GM18873 (cell line): ENCODE data around the gene VPS35.
"Not testable (repeated sequence)": the region's sequence is repeated elsewhere in the genome, so short reads cannot be mapped to it uniquely, and the experiment has no call there.

Experiments used
- ATAC-seq: cut with Tn5 transposase; IDR thresholded peaks from one replicate; pipeline ENCODE4 v1.9.1; 2021; ENCODE audit warnings: mild to moderate bottlenecking, moderate library complexity, moderate number of reproducible peaks; ENCODE audit not compliant: unreplicated experiment, low FRiP score

The VPS35 gene

DNA sequence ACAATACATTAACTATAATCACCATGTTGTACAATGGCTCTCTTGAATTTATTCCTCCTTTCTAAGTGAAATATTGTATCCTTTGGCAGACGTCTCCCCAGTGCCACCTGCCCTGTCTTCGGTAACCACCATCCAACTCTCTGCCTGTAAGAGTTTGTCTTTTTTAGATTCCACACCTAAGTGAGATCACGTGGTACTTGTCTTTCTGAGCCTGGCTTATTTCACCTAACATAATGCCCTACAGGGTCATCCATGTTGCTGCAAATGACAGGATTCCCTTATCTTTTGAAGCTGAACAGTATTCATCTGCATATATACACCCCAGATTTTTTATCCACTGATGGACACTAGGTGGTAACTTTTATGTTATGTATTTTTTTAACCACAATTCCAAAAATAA lies 24.7 kb upstream of the VPS35 start:
- ATAC-seq, result no peak

- ATAC-seq, result no peak
These were observed 23.9 kb upstream of the VPS35 start for GRCh38 chr16:46712911-46713310.

- ATAC-seq, result no peak
These were observed 22.4 kb upstream of the VPS35 start for GRCh38 chr16:46711106-46712058.

DNA sequence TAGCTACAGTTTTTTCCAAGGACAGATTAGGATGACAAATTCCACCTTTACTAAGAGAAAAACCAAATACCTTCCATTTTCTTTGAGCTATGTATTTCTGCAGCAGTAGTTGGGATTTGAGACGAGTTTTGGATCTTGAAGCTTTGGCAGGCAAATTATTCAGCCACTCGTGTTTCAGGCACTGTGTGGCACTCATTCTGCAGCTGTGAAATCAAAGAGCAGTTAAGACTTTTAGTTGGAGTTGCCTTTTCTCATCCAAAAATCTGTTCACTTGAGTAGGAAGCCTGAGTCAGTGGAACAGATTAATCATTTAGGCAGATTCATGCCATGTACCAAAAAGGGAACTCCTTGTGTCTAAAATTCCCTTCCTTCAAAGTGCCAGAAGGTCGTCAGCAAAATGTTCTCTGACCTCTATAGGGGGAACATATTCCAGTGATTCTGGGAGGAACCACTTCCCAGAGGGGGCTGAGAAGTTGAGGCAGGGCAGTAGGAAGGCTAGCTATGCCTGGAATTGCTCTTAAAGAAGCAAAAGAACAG lies 20.6 kb upstream of the VPS35 start:
- no peak for ATAC-seq

GRCh38 chr16:46706642-46707041 lies 17.7 kb upstream of the VPS35 start:
- no peak for ATAC-seq

GRCh38 chr16:46702030-46702429 lies 13.1 kb upstream of the VPS35 start:
- ATAC-seq, result no peak

- ATAC-seq, result no peak
These were observed 12.6 kb upstream of the VPS35 start for GRCh38 chr16:46701615-46702014.

GRCh38 chr16:46700048-46700447 lies 11.1 kb upstream of the VPS35 start:
- no peak for ATAC-seq

- ATAC-seq, result no peak
These were observed 8.0 kb upstream of the VPS35 start for GRCh38 chr16:46696957-46697356.

DNA sequence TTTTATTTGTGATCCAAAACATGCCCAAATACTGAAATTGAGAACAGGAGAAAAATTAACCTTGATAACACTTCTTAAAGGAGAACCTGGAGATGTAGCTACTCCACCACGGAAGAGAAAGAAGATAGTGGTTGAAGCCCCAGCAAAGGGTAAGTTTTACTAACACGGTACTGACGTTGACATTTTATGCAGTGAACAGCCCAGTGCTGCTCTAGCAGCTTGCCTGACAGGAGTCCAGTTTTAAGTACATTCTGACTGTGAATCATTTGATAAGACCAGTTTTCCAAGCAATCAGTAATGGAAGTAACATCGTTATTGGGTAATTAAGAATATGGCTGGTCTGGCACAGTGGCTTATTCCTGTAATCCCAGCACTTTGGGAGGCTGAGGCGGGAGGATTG lies 7.0 kb upstream of the VPS35 start:
- ATAC-seq, result no peak

- ATAC-seq, result no peak
These were observed 4.6 kb upstream of the VPS35 start for GRCh38 chr16:46693598-46693997.

DNA sequence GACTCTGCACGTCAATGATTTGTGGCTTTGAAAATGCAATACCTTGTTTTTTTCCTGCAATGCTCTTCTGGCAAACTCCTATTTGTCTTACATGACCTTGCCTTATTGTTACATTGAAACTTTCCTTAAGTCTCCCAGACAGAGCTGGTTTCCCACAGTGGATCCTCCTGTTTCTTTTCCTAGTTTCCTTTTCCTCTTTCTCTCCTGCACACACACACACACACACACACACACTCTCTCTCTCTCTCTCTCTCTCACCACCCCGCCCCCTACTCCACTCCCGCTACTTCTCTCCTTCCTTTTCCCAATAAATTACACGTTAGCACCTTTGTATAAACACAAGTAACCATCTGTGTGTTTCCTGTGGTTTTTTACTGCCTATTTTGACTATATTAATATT lies 2.7 kb upstream of the VPS35 start:
- ATAC-seq, result no peak

DNA sequence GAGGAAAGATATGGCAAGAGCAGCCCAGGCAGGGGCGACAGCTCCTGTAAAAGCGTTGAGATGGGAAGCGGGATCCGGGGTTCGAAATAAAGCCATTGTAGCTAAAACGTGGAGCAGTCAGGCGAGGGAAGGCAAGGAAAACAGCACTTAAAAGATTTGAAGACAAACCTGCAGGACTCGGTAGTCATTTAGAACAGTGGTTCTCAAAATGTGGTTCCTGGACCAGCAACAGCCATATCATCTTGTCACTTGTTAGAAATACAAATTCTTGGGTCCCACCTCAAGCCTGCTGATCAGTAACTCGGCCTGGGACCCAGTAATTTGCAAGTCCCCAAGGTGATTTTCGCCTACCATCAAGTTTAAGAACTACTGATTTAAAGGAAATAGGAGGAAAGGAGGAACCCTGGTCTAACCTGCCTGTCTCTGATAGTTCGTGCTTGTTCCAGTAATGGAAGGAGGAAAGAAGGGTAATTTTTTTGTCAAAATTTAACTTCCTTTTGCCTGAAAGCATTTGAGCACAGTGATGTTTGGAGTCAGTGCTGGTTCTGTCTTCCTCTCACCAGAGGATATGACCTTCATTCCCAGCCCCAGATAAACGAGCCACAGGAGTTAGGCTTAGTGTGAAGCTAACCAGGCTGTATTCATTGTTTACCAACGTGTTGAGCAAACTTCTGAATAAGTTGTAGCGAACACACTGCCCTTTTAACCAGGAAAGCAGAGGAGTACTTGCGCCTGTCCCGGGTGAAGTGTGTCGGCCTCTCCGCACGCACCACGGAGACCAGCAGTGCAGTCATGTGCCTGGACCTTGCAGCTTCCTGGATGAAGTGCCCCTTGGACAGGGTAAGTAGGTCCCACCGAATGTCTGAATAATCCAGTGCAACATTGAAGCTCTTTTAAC lies 1.6 kb upstream of the VPS35 start:
- no peak for ATAC-seq

- ATAC-seq, result peak; percentile 68
These were observed 645 bp upstream of the VPS35 start, which contains the start of gene ORC6 for GRCh38 chr16:46689365-46690280. Gene ORC6, plus strand, starts transcription at chr16:46689659. Its CDS starts 47 bp downstream, at chr16:46689706.

DNA sequence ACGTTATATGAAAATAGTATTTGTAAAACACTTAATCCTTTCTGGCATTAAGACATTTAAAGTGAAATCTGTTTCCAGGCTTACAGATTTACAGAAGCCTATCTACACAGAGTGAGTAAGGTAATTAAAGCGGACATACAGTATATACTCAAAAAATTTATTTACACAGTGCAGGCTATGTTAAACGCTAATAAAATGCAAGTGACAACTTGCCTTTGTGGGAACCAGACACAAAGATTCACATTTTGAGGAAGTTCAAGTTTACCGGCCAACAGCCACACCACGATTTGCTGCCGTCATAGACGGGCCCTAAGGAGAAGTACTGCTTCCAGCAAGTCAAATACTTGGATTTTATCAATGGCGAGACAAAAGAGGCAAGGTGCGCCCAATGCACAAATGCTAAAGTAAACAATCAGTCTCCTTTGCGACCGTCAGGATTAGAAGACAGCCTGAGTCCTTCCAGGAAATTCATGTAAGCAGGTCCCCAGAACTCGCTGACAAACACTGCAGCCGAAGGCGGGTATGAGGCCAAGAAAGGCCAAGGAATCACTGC lies 801 bp downstream of the VPS35 start:
- no peak for ATAC-seq

DNA sequence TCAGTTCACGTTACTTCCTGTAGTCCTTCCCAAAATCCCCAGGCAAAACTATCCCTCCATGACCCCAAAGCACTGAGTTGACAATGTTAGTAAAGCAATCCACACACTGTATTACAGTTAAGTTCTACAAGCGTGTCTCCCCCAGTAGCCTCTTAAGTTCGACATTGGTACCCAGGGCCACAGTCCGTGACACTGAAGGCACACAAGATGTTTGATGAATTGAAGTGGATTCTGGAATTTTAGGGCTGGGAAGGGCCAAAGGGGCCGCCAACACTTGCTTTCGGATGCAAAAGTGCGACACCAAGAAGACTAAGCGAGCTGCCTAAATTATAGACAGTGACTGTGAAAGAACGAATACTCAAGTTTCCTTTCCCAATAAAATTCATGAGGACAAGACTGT lies 1.5 kb downstream of the VPS35 start:
- ATAC-seq, result no peak

GRCh38 chr16:46686815-46687473 lies 2.0 kb downstream of the VPS35 start:
- ATAC-seq, result no peak

GRCh38 chr16:46681867-46682266 lies 7.1 kb downstream of the VPS35 start:
- ATAC-seq, result not testable (repeated sequence)

- ATAC-seq, result not testable (repeated sequence)
These were observed 11.0 kb downstream of the VPS35 start for GRCh38 chr16:46677943-46678342.
